CD4-positive, alpha-beta T cell treated with Interleukin-21 for 1 hour (primary cell): ENCODE measurements around the gene PIP5K1C.

Experiments used
- DNase-seq: peaks from one replicate; pipeline ENCODE4 v3.0.0-alpha.2; 2020

Gene PIP5K1C

GRCh38 chr19:3622224-3622623 lies 78.0 kb downstream of the PIP5K1C start:
- no peak for DNase-seq

- DNase-seq = no peak
Measured at GRCh38 chr19:3621689-3622088, 78.6 kb downstream of the PIP5K1C start.

- DNase-seq = no peak
Measured at GRCh38 chr19:3620817-3621547, 79.3 kb downstream of the PIP5K1C start.

- no peak for DNase-seq
Measured at GRCh38 chr19:3620145-3620816, 80.0 kb downstream of the PIP5K1C start.

GRCh38 chr19:3619631-3620012 lies 80.6 kb downstream of the PIP5K1C start:
- no peak for DNase-seq

GRCh38 chr19:3618811-3619630 lies 81.2 kb downstream of the PIP5K1C start:
- DNase-seq = no peak

GRCh38 chr19:3618144-3618810 lies 82.0 kb downstream of the PIP5K1C start:
- DNase-seq = peak; percentile 46

- no peak for DNase-seq
Measured at GRCh38 chr19:3617463-3617862, 82.8 kb downstream of the PIP5K1C start.

GRCh38 chr19:3615524-3616135 lies 84.6 kb downstream of the PIP5K1C start:
- no peak for DNase-seq

- DNase-seq = no peak
Measured at GRCh38 chr19:3614858-3615505, 85.3 kb downstream of the PIP5K1C start.

- DNase-seq = no peak
Measured at GRCh38 chr19:3613818-3614661, 86.2 kb downstream of the PIP5K1C start.

GRCh38 chr19:3612901-3613741 lies 87.1 kb downstream of the PIP5K1C start:
- no peak for DNase-seq

- no peak for DNase-seq
Measured at GRCh38 chr19:3612330-3612729, 87.9 kb downstream of the PIP5K1C start.

GRCh38 chr19:3611841-3612240 lies 88.4 kb downstream of the PIP5K1C start:
- DNase-seq = no peak

- DNase-seq = no peak
Measured at GRCh38 chr19:3610745-3611717, 89.2 kb downstream of the PIP5K1C start.

GRCh38 chr19:3609779-3610719 lies 90.2 kb downstream of the PIP5K1C start:
- no peak for DNase-seq

- no peak for DNase-seq
Measured at GRCh38 chr19:3608750-3609322, 91.4 kb downstream of the PIP5K1C start.
